ENCODE results near the gene PIK3IP1. TPM values are rescaled to one million over a fixed set of nuclear protein-coding genes. Genes with fewer than 3 reads are reported as not detected.

Gene PIK3IP1
- total RNA-seq, 1 experiment from 2014 or later, result 0.87 TPM

DNA sequence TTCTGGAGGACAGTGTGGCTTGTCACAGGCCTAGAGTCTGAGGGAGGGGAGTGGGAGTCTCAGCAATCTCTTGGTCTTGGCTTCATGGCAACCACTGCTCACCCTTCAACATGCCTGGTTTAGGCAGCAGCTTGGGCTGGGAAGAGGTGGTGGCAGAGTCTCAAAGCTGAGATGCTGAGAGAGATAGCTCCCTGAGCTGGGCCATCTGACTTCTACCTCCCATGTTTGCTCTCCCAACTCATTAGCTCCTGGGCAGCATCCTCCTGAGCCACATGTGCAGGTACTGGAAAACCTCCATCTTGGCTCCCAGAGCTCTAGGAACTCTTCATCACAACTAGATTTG, 13.0 kb downstream of the PIK3IP1 start:
- no peak overlapping the region for H2BK120ac ChIP-seq (ENCODE audit: low read depth, low read length, poor library complexity, severe bottlenecking)
- no peak for DNase-seq
- H3K27me3 ChIP-seq (ENCODE audit: insufficient read depth, low read length), result no peaks in the 10 kb centered on the region
- no peak overlapping the region for H3K14ac ChIP-seq (ENCODE audit: insufficient read depth, low read length)
- no peak overlapping the region for H3K18ac ChIP-seq (ENCODE audit: insufficient read length, low read depth, low read length)
- H3K4me3 Mint-ChIP-seq, result no peak overlapping the region
- no peak overlapping the region for H4K8ac ChIP-seq (replicated peaks; ENCODE audit: insufficient read length, low read depth, low read length)
- peaks cover 7 to 9% of the 10 kb centered on the region in 2 experiments for H3K4me1 Mint-ChIP-seq
- H4K20me1 ChIP-seq (ENCODE audit: control insufficient read depth, insufficient read depth, insufficient read length), result no peaks in the 10 kb centered on the region
- TF ChIP-seq, protein P1, sequence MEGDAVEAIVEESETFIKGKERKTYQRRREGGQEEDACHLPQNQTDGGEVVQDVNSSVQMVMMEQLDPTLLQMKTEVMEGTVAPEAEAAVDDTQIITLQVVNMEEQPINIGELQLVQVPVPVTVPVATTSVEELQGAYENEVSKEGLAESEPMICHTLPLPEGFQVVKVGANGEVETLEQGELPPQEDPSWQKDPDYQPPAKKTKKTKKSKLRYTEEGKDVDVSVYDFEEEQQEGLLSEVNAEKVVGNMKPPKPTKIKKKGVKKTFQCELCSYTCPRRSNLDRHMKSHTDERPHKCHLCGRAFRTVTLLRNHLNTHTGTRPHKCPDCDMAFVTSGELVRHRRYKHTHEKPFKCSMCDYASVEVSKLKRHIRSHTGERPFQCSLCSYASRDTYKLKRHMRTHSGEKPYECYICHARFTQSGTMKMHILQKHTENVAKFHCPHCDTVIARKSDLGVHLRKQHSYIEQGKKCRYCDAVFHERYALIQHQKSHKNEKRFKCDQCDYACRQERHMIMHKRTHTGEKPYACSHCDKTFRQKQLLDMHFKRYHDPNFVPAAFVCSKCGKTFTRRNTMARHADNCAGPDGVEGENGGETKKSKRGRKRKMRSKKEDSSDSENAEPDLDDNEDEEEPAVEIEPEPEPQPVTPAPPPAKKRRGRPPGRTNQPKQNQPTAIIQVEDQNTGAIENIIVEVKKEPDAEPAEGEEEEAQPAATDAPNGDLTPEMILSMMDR (conservative IDR thresholded peaks at IDR 0.05), result no peak
- H4K91ac ChIP-seq (ENCODE audit: insufficient read length, low read depth, low read length), result no peak overlapping the region
- H3K9me3 Mint-ChIP-seq, result no peaks in the 10 kb centered on the region
- no peak overlapping the region for H2BK20ac ChIP-seq (ENCODE audit: low read depth, low read length, poor library complexity, severe bottlenecking)
- no peak overlapping the region for H2BK5ac ChIP-seq (ENCODE audit: insufficient read length, low read length)
- H3K79me1 ChIP-seq (ENCODE audit: insufficient read depth, low read depth, low read length, poor library complexity, severe bottlenecking), result no peaks in the 10 kb centered on the region
- H2AFZ ChIP-seq (ENCODE audit: low read length), result no peak overlapping the region
- no peak overlapping the region for H2BK12ac ChIP-seq (ENCODE audit: insufficient read length, low read depth, low read length)
- H2BK15ac ChIP-seq (ENCODE audit: low read depth, low read length), result no peak overlapping the region
- no peaks in the 10 kb centered on the region for H3K23me2 ChIP-seq (ENCODE audit: insufficient read length, low read depth, low read length, poor library complexity, severe bottlenecking)
- H3K27ac ChIP-seq (ENCODE audit: insufficient read length, low read depth, low read length), result no peak overlapping the region
- no peaks in the 10 kb centered on the region for H3K9me3 ChIP-seq (ENCODE audit: control insufficient read depth, low read depth, low read length)
- no peak overlapping the region for H3K4ac ChIP-seq (ENCODE audit: low read depth, low read length)
- H3K79me2 ChIP-seq (ENCODE audit: insufficient read depth, low read length), result no peaks in the 10 kb centered on the region
- H3K27me3 Mint-ChIP-seq (ENCODE audit: low read depth), result peaks cover 4% of the 10 kb centered on the region
- H3K56ac ChIP-seq (ENCODE audit: insufficient read length, low read depth, low read length), result no peak overlapping the region
- no peak overlapping the region for H3K9ac ChIP-seq (ENCODE audit: extremely low read depth, insufficient read length, low read length)
- H3K4me1 ChIP-seq (ENCODE audit: insufficient read depth, low read length), result no peaks in the 10 kb centered on the region
- H3K36me3 Mint-ChIP-seq (ENCODE audit: insufficient read depth in 1 of 3, low read depth in 3 of 3), result peaks cover 10 to 52% (median 29%) of the 10 kb centered on the region in 3 experiments
- no peak overlapping the region for H3K4me2 ChIP-seq (ENCODE audit: insufficient read depth, insufficient read length, low read length)
- H3K27ac Mint-ChIP-seq, result no peak overlapping the region
- H3K23ac ChIP-seq (ENCODE audit: insufficient read length, low read depth, low read length), result no peak overlapping the region
- H2AK5ac ChIP-seq (ENCODE audit: insufficient read length, low read length), result no peak overlapping the region
- H4K5ac ChIP-seq (ENCODE audit: insufficient read length, low read depth, low read length), result no peak overlapping the region
- H3T11ph ChIP-seq (ENCODE audit: low read length), result no peak overlapping the region
